CD4-positive, alpha-beta T cell treated with Interleukin-2 at 100 ng/mL for 4 hours (primary cell): ENCODE measurements around the gene NKPD1.

Experiments
- DNase-seq: peaks from one replicate; pipeline ENCODE4 v3.0.0-alpha.2; 2020; ENCODE audit warnings: low spot score

Gene NKPD1

GRCh38 chr19:45153339-45154063, 7.3 kb downstream of the NKPD1 start:
- peak; percentile 26 for DNase-seq

DNA sequence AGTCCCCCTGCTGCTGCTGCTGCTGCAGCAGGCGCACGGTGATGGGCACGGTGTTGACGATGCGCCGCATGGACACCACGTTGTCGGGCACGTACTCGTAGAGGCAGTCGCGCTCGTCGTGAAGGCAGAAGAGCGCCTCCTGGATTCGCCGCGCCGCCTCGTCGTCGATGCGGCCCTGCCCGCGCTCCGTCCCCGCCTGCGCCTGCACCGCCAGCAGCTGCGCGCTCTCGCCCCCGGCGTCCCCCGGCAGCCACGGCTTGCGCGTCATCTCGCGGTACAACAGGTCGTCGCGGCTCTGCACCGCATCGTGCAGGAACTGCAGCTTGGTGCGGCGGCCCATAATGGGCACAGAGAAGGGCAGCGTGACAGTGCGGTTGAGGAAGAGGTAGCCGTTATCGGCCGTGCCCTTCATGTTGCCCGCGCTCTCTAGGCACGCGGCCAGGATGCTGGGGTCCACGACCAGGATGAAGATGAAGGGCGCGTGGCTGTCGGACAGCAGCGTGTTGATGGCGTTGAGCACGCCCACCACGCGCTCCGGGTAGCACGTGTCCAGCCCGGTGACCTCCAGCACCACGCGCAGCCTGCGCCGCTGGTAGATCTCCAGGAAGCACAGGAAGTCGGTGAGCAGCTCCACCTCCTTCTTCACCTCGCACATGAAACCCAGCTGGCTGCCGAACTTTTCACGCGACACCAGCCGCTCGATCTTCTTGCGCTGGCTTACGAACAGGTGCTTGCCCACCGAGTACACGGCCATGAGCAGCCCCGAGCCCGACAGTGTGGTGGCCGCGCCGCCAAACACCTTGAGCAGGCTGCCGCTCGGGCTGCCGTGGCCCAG, 8.1 kb downstream of the NKPD1 start:
- peak; percentile 55 for DNase-seq

GRCh38 chr19:45151821-45152503, 8.8 kb downstream of the NKPD1 start:
- no peak for DNase-seq

DNA sequence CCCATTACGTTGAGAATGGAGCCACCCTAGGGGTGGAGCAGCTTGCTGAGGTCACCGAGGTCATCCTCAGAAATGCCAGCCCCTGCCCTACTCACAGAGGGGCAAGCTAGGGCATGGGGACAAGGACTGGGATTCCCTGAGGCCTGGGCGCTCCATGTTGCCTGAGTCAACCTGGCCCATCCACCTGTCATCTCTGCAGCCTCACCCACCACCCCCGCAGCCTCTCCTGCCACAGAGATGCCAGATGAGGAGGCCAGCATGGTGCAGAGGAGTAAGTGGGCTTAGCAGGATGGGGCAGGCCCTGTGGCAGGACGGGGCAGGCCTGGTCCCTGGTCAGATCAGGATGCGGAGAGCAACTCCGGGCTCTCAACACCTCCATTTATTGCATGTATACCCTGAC, 9.5 kb downstream of the NKPD1 start:
- no peak for DNase-seq

GRCh38 chr19:45150751-45151281, 10.0 kb downstream of the NKPD1 start:
- DNase-seq = no peak

DNA sequence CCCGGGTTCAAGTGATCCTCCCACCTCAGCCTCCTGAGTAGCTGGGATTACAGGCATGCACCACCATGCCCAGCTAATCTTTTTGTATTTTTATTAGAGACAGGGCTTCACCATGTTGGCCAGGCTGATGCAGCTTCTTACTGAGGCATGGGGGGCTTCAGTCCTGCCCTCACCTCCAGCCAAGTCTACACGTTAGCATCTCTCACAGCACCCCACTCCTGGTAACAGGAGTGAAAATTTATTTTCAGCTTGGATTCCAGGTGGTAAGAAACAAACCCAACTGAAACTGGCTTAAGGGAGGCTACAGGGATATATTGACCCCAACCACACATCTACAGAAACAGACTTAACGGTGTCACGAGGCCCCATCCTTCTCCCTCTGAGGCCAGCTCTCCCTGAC, 10.6 kb downstream of the NKPD1 start:
- DNase-seq = no peak

DNA sequence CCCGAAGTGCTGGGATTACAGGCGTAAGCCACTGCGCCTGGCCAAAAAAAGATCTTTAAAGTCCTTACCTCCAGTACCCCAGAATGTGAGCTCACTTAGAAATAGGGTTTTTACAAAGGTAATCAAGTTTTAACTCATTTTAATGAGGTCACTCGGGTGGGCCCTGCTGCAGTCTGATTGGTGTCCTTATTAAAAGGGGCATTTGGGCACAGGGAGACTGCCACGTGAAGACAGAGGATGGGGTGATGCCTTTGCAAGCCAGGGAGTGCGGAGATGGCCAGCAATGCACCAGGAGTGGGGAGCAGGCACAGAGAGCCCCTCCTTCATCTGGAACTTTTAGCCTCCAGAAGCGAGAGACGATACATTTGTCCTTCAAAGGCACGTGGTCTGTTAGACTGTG, 11.7 kb downstream of the NKPD1 start:
- no peak for DNase-seq

GRCh38 chr19:45147835-45148676, 12.7 kb downstream of the NKPD1 start:
- DNase-seq = no peak

- no peak for DNase-seq
Observed at GRCh38 chr19:45146741-45147205, 14.0 kb downstream of the NKPD1 start.

- no peak for DNase-seq
Observed at GRCh38 chr19:45146251-45146650, 14.5 kb downstream of the NKPD1 start.

DNA sequence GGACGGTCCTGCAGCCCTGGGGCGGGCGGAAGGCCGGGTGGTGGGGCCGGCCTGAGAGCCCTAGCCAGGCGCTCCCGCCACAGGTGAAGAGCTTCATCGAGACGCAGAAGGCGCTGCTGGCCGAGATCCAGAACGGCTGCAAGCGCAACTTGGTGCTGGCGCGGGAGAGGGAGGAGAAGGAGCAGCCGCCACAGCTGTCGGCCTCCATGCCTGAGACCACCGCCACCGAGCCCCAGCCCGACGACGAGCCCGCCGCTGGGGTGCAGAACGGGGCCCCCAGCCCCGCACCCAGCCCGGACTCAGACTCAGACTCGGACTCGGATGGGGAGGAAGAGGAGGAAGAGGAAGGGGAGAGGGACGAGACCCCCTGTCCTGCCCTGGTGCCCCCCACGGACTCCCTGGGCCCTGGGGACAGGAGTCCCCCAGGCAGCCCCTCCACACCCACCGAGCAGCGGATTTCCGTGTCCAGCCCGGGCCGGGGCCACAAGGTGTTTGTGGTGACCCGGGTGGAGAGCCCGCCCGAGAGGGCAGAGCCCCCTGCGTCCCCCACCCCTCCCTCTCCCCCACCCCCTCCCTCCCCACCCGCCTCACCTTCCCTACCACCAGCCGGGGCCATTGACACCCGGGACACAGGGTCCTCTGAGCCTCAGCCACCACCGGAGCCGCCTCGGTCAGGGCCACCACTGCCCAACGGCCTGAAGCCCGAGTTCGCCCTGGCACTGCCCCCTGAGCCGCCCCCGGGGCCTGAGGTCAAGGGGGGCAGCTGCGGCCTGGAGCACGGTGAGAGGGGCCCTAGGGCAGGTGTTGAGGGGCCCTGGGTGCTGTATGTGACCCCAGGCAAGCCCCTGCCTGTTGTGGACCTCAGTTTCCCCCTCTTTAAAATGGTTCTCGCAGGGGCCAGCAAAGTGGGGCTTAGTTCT, 15.3 kb downstream of the NKPD1 start:
- no peak for DNase-seq

GRCh38 chr19:45144431-45145269, 16.1 kb downstream of the NKPD1 start:
- no peak for DNase-seq

DNA sequence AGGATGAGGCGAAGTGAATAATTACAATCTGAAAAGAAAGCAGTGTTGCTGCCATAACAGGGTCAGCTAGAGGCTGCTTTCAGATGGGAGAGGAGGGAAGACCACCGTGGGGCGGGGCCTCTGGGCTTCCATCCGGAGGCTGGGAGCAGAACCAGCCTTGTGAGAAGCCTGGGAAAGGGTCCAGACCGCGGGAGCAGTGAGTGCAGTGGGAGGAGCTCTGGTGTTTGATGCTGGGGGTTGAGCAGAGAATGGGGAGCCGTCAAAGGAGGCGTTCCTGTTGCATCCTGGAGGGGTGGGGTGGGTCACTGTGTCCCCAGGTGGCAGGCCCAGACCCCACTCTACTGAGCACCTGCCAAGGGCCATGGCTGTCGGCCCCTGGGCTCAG, 18.1 kb downstream of the NKPD1 start:
- no peak for DNase-seq

DNA sequence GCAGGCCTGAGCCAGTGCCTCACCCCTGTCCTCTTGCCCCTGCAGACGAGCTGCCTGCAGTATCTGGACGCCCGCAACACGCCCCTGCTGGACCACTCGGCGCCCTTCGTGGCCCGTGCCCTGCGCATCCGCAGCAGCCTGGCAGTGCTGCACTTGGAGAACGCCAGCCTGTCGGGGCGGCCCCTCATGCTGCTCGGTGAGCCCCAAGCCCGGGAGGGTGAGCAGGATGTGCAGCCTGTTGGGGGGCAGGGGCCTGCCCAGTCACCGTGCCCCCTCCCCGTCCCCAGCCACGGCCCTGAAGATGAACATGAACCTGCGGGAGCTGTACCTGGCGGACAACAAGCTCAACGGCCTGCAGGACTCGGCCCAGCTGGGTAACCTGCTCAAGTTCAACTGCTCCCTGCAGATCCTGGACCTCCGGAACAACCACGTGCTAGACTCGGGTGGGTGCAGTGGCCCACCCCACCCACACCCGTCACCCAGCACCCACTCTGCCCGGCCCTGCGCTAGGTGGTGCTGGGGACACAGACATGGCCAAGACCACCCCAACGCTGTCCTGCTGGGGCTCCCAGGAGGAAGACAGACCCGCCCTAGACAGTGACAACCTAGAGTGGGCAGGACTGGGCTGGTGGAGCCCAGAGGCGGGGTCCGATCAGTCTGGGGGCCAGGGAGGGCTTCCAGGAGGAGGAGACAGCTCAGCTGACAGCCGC, 18.6 kb downstream of the NKPD1 start:
- DNase-seq = no peak

DNA sequence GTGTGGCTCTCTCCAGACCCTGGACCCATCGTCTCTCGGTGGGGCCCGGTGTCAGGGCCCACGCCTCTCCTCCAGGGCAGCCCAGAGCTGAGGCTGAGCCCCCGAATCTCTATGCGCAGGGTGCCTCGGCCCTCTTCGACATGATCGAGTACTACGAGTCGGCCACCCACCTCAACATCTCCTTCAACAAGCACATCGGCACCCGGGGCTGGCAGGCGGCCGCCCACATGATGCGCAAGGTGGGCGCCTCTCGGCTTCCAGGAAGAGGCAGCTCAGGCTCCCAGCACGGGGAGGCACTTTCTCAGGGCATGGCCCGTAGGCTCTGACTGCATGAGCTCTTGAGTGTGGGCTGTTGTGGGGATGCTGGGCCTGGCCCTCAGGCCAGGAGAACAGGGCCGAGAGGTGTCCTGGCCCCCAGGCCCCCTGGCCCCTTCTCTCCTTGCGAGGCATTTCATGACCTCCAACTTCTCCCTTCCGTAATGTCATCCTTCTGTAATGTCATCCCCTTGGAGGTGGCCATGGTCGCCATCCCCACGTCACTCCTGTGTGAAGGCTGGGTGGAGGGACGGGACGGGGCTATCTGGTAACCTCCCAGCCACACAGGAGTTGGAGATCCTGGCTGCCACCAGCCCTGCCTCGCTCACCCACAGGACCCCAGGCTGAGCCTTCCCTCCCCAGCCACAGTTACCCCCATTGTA, 19.4 kb downstream of the NKPD1 start:
- no peak for DNase-seq

DNA sequence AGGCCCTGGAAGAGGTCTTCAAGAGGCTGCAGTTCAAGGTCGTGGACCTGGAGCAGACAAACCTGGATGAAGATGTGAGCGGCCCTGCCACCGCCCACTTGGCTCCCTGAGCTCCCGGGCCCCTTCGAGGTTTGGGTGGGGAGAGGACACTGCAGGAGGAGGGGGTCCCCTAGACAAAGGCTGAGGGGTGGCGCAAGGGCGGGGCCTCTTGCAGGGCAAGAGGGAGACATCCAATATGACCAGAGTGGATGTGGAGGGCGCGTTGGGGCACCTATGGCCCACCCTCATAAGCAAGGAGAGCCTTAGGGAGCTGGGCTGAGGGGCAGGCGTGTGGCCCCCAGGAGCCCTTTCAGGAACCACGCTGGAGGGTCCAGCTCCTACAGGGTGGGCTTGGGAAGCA, 20.2 kb downstream of the NKPD1 start:
- DNase-seq = no peak

DNA sequence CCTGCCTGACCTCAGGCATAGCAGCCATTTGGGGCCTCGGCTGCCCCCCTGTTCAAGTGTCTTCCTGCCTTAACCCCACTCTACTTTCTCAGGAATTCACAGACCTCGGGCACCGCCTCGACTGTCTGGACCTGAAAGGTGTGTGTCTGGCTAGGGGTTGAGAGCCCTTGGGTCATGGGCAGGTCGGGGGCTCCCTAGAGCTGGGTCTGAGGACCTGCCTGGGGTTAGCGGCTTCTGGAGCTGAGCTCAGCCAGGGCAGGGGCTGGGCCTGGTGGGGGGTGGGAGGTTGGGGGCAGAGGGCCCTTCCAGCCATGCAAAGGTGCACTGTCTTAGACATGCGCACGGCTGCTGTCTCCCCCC, 20.7 kb downstream of the NKPD1 start:
- DNase-seq = no peak
